Mesendoderm (in vitro differentiated cells): ENCODE data around the gene WDR59.

Experiments
- DNase-seq: peaks from one replicate; pipeline ENCODE4 v3.0.0; 2013
- H2AK5ac ChIP-seq: 2 replicates; pipeline ENCODE4 v1.6.1; 2013; ENCODE audit warnings: low read length, inconsistent platforms
- H2BK120ac ChIP-seq: 2 replicates; pipeline ENCODE4 v1.6.1; 2013; ENCODE audit warnings: low read depth, mild to moderate bottlenecking, low read length, moderate library complexity, mixed read lengths
- H2BK15ac ChIP-seq: replicated peaks from 2 replicates; pipeline ENCODE4 v1.6.1; 2013; ENCODE audit warnings: low read depth, mild to moderate bottlenecking, moderate library complexity
- H2BK5ac ChIP-seq: 2 replicates; pipeline ENCODE4 v1.6.1; 2013; ENCODE audit warnings: low read length, inconsistent platforms
- H3K18ac ChIP-seq: 2 replicates; pipeline ENCODE4 v1.6.1; 2013; ENCODE audit warnings: mild to moderate bottlenecking, low read length, mixed read lengths
- H3K23ac ChIP-seq: one replicate; pipeline ENCODE4 v1.6.1; 2013; ENCODE audit warnings: low read length
- H3K27ac ChIP-seq: 2 replicates; pipeline ENCODE4 v1.5.1; 2013; ENCODE audit warnings: low read depth, mild to moderate bottlenecking, inconsistent platforms, low read length, moderate library complexity
- H3K27me3 ChIP-seq: 2 replicates; pipeline ENCODE4 v1.6.1; 2013; ENCODE audit warnings: low read length, control low read depth, mild to moderate bottlenecking, inconsistent platforms; ENCODE audit not compliant: insufficient read depth, poor library complexity
- H3K36me3 ChIP-seq: 2 replicates; pipeline ENCODE4 v1.6.1; 2013; ENCODE audit warnings: low read length, inconsistent platforms; ENCODE audit not compliant: control insufficient read depth, insufficient read depth
- H3K4ac ChIP-seq: one replicate; pipeline ENCODE4 v1.6.1; 2013; ENCODE audit warnings: low read depth, mild to moderate bottlenecking, low read length, moderate library complexity
- H3K4me1 ChIP-seq: 2 replicates; pipeline ENCODE4 v1.6.1; 2013; ENCODE audit warnings: low read depth, low read length, inconsistent platforms; ENCODE audit not compliant: control insufficient read depth
- H3K4me2 ChIP-seq: 2 replicates; pipeline ENCODE4 v1.6.1; 2013; ENCODE audit warnings: low read length
- H3K4me3 ChIP-seq: 2 replicates; pipeline ENCODE4 v1.5.1; 2013; ENCODE audit warnings: mild to moderate bottlenecking, low read length
- H3K56ac ChIP-seq: one replicate; pipeline ENCODE4 v1.6.1; 2013; ENCODE audit warnings: low read length
- H3K79me1 ChIP-seq: 2 replicates; pipeline ENCODE4 v1.6.1; 2013; ENCODE audit warnings: low read length, inconsistent platforms
- H3K79me2 ChIP-seq: 2 replicates; pipeline ENCODE4 v1.6.1; 2013; ENCODE audit warnings: mild to moderate bottlenecking, low read length; ENCODE audit not compliant: control insufficient read depth, insufficient read depth
- H3K9ac ChIP-seq: 2 replicates; pipeline ENCODE4 v1.6.1; 2013; ENCODE audit warnings: low read length, inconsistent platforms
- H4K5ac ChIP-seq: one replicate; pipeline ENCODE4 v1.6.1; 2013; ENCODE audit warnings: low read length
- H4K8ac ChIP-seq: one replicate; pipeline ENCODE4 v1.6.1; 2013; ENCODE audit warnings: low read depth, mild to moderate bottlenecking, control low read depth, low read length, moderate library complexity
- WGBS: extraction: QIAGEN DNeasy Blood & Tissue Kit; methylation state at CpG from one replicate; pipeline ENCODE4 v1.1.7; 2013; ENCODE audit warnings: low lambda C conversion rate, missing lambda C conversion rate; ENCODE audit not compliant: insufficient coverage; ENCODE audit errors: extremely low coverage; 5-methylcytosine and 5-hydroxymethylcytosine counted together

WDR59 gene

GRCh38 chr16:74942977-74943918, 41.7 kb downstream of the WDR59 start:
- H2BK5ac ChIP-seq = no peak overlapping the region
- no peak overlapping the region for H2BK120ac ChIP-seq
- no peaks in the 10 kb centered on the region for H3K79me1 ChIP-seq
- no peaks in the 10 kb centered on the region for H3K27me3 ChIP-seq
- H3K4me2 ChIP-seq = no peak overlapping the region
- H3K18ac ChIP-seq = no peak overlapping the region
- H3K9ac ChIP-seq = no peak overlapping the region
- no peaks in the 10 kb centered on the region for H3K4me1 ChIP-seq
- no peak overlapping the region for H2AK5ac ChIP-seq
- H3K4me3 ChIP-seq = no peak overlapping the region
- no peak overlapping the region for H2BK15ac ChIP-seq
- H3K27ac ChIP-seq = no peak overlapping the region
- no peak overlapping the region for H3K56ac ChIP-seq
- no peak overlapping the region for H3K4ac ChIP-seq
- WGBS = no CpG with 5 or more reads among the region's 4 CpGs
- H3K23ac ChIP-seq = no peak overlapping the region
- peaks cover 3% of the 10 kb centered on the region for H3K36me3 ChIP-seq
- no peak overlapping the region for H4K8ac ChIP-seq
- no peaks in the 10 kb centered on the region for H3K79me2 ChIP-seq
- DNase-seq = no peak
- H4K5ac ChIP-seq = no peak overlapping the region

GRCh38 chr16:74942566-74942965, 42.4 kb downstream of the WDR59 start:
- no CpG with 5 or more reads among the region's 8 CpGs for WGBS
- Histone ChIP-seq H3K4me1 (no peaks in the 10 kb centered on the region), H3K79me2 (no peaks in the 10 kb centered on the region), H3K4me3 (no peak overlapping the region), H3K18ac (no peak overlapping the region), H3K4me2 (no peak overlapping the region), H3K9ac (no peak overlapping the region), H3K4ac (no peak overlapping the region), H3K56ac (no peak overlapping the region), H3K27ac (no peak overlapping the region), H3K36me3 (peaks cover 5% of the 10 kb centered on the region), H3K79me1 (no peaks in the 10 kb centered on the region), H2BK120ac (no peak overlapping the region), H3K23ac (no peak overlapping the region), H4K5ac (no peak overlapping the region), H3K27me3 (no peaks in the 10 kb centered on the region), H2AK5ac (no peak overlapping the region), H2BK5ac (no peak overlapping the region), H2BK15ac (no peak overlapping the region), H4K8ac (no peak overlapping the region)
- DNase-seq = no peak

GRCh38 chr16:74939688-74940087, 45.2 kb downstream of the WDR59 start:
- Histone ChIP-seq H3K36me3 (peaks cover 5% of the 10 kb centered on the region), H3K9ac (no peak overlapping the region), H3K56ac (no peak overlapping the region), H3K4ac (no peak overlapping the region), H2BK120ac (no peak overlapping the region), H3K4me1 (no peaks in the 10 kb centered on the region), H3K27me3 (no peaks in the 10 kb centered on the region), H4K5ac (no peak overlapping the region), H2BK5ac (no peak overlapping the region), H3K4me2 (no peak overlapping the region), H3K79me1 (no peaks in the 10 kb centered on the region), H4K8ac (no peak overlapping the region), H3K4me3 (no peak overlapping the region), H2AK5ac (no peak overlapping the region), H3K23ac (no peak overlapping the region), H2BK15ac (no peak overlapping the region), H3K27ac (no peak overlapping the region), H3K79me2 (no peaks in the 10 kb centered on the region), H3K18ac (no peak overlapping the region)
- DNase-seq = no peak

GRCh38 chr16:74936902-74937560, 47.9 kb downstream of the WDR59 start:
- Histone ChIP-seq H3K79me1 (no peaks in the 10 kb centered on the region), H3K4me2 (no peak overlapping the region), H3K23ac (no peak overlapping the region), H3K79me2 (no peaks in the 10 kb centered on the region), H2BK120ac (no peak overlapping the region), H3K56ac (no peak overlapping the region), H3K27ac (no peak overlapping the region), H3K18ac (no peak overlapping the region), H2BK15ac (no peak overlapping the region), H3K4me3 (no peak overlapping the region), H4K8ac (no peak overlapping the region), H2BK5ac (no peak overlapping the region), H2AK5ac (no peak overlapping the region), H3K36me3 (peaks cover 2% of the 10 kb centered on the region), H4K5ac (no peak overlapping the region), H3K27me3 (no peaks in the 10 kb centered on the region), H3K9ac (no peak overlapping the region), H3K4me1 (no peaks in the 10 kb centered on the region), H3K4ac (no peak overlapping the region)
- no peak for DNase-seq
- WGBS = no CpG with 5 or more reads among the region's 7 CpGs

DNA sequence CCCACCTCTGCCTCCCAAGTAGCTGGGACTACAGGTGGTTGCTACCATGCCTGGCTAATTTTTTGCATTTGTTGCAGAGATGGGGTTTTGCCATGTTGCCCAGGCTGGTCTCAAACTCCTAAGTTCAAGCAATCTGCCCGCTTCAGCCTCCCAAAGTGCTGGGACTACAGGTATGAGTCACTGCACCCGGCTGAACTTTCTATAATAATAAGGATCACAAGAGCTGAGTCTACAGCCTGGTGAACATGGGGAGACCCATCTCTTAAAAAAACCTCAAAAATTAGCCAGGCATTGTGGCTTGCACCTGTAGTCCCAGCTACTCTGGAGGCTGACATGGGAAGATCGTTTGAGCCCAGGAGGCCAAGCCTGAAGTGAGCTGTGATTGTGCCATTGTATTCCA, 53.5 kb downstream of the WDR59 start:
- Histone ChIP-seq H4K5ac (no peak overlapping the region), H3K9ac (no peak overlapping the region), H3K4me1 (no peaks in the 10 kb centered on the region), H3K4me2 (no peak overlapping the region), H3K27ac (no peak overlapping the region), H2BK5ac (no peak overlapping the region), H3K79me1 (no peaks in the 10 kb centered on the region), H3K4me3 (no peak overlapping the region), H3K18ac (no peak overlapping the region), H3K4ac (no peak overlapping the region), H2AK5ac (no peak overlapping the region), H4K8ac (no peak overlapping the region), H3K36me3 (no peaks in the 10 kb centered on the region), H3K23ac (no peak overlapping the region), H2BK15ac (no peak overlapping the region), H3K79me2 (no peaks in the 10 kb centered on the region), H3K56ac (no peak overlapping the region), H3K27me3 (no peaks in the 10 kb centered on the region), H2BK120ac (no peak overlapping the region)
- no peak for DNase-seq
- no CpG with 5 or more reads among the region's 3 CpGs for WGBS
